ENCODE results near the gene SPRED2. TPM values are rescaled to one million over a fixed set of nuclear protein-coding genes. Genes with fewer than 3 reads are reported as not detected.

Gene SPRED2
- total and polyA plus RNA-seq, 2 donors from 2014 or later, result 8.9 to 42.3 TPM

DNA sequence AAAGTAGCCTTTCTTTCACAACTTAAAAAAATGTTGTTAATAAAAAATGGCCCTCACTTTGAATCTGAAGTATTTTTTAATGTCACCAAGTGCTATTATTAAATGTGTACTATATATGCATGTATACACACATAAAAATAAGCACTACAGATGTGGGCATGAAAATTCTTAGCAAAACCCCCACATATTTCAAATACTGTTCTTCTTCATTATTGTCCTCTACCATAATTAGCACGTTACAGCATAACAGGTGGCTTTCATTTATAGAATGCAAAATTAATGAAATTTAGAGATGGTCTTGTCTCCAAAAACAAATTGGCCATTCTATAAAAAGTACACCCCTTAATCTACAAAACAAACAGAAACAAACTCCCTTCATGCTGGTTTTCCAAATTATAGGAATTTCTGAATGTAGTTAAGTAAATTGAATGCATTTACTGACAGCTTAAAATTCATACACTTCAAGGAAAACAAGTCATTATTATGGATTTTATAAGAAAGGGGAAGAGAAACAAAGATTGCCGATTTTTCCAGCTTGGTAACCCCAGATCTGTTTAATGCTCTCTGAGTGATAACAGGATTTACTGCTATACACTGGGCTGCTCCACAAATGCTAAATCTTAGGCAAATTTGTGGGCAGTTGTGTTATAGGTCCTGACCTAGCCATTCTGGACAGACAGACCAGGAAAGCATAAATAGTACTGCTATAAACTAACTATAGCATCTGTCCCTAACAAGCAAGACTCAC, 67.2 kb downstream of the SPRED2 start:
- H3K4me1 ChIP-seq (ENCODE audit: control insufficient read depth in 2 of 3, insufficient read depth in 2 of 3, low read depth in 1 of 3, low read length in 3 of 3), result peaks cover 0 to 5% (median 5%) of the 10 kb centered on the region in 3 donors
- H3K9ac ChIP-seq (ENCODE audit: low read length in 3 of 3), result no peak overlapping the region
- DNase-seq, result peak in 1 of 5 donors; percentile 42
- no peaks in the 10 kb centered on the region for H3K36me3 ChIP-seq (ENCODE audit: control insufficient read depth in 2 of 3, insufficient read depth in 3 of 3, low read length in 3 of 3)
- H3K9me3 ChIP-seq (ENCODE audit: control insufficient read depth in 2 of 3, insufficient read depth in 1 of 3, low read length in 3 of 3), result no peaks in the 10 kb centered on the region
- no peak overlapping the region for H3K27ac ChIP-seq (ENCODE audit: low read depth in 2 of 2, low read length in 2 of 2)
- TF ChIP-seq, protein P1, sequence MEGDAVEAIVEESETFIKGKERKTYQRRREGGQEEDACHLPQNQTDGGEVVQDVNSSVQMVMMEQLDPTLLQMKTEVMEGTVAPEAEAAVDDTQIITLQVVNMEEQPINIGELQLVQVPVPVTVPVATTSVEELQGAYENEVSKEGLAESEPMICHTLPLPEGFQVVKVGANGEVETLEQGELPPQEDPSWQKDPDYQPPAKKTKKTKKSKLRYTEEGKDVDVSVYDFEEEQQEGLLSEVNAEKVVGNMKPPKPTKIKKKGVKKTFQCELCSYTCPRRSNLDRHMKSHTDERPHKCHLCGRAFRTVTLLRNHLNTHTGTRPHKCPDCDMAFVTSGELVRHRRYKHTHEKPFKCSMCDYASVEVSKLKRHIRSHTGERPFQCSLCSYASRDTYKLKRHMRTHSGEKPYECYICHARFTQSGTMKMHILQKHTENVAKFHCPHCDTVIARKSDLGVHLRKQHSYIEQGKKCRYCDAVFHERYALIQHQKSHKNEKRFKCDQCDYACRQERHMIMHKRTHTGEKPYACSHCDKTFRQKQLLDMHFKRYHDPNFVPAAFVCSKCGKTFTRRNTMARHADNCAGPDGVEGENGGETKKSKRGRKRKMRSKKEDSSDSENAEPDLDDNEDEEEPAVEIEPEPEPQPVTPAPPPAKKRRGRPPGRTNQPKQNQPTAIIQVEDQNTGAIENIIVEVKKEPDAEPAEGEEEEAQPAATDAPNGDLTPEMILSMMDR (IDR thresholded peaks at IDR 0.05; ENCODE audit: borderline replicate concordance, extremely low read depth, insufficient read depth), result no peak
- intact Hi-C loops (cut with DNase I), result no loop called here
- no peak overlapping the region for H3K4me3 ChIP-seq (ENCODE audit: low read length in 3 of 3)
- FAIRE-seq, result no peak
- no peaks in the 10 kb centered on the region for H3K27me3 ChIP-seq (ENCODE audit: control insufficient read depth, insufficient read depth, low read length)

DNA sequence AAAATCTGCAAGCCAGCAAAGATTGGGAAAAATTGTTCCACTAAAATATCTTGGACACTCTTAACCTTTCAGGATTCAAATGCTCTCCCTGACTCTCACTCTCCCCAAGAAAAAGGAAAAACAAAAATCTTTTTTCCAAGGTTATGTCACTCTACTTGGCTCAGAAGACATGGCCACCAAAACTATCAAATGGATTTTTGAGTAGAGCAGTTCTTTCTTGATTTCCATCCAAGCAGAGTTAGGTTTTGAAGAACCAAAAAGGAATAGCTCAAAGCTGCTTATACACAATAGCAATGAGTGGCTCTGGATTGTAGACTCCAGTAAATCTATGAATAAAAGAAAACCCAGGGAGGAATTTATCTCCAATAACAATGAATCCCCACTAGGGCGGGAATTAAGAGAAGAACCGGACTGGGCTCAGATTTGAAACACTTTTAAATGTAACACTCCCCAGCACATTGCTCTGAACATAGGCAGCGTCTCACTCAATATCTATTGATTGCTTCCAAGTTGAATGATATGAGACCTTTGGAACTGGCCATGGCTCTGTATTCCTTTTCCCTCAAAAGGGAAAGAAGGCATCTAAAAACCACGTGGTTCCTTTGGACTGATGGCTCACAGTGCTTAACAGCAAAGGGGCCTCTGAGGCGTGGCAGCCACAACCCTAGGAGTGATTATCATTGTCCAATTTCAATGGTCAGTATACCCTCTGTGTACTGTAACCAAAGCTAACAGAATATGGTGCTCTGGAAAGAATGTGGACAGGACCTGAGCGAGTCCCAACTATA, 68.3 kb downstream of the SPRED2 start:
- H3K9ac ChIP-seq (ENCODE audit: low read length in 3 of 3), result no peak overlapping the region
- TF ChIP-seq, protein P1 (IDR thresholded peaks at IDR 0.05; ENCODE audit: borderline replicate concordance, extremely low read depth, insufficient read depth), result no peak
- intact Hi-C loops (cut with DNase I), result no loop called here
- no peak overlapping the region for H3K4me3 ChIP-seq (ENCODE audit: low read length in 3 of 3)
- H3K9me3 ChIP-seq (ENCODE audit: control insufficient read depth in 2 of 3, insufficient read depth in 1 of 3, low read length in 3 of 3), result no peaks in the 10 kb centered on the region
- DNase-seq, result no peak
- H3K4me1 ChIP-seq (ENCODE audit: control insufficient read depth in 2 of 3, insufficient read depth in 2 of 3, low read depth in 1 of 3, low read length in 3 of 3), result peaks cover 0 to 9% (median 5%) of the 10 kb centered on the region in 3 donors
- H3K27ac ChIP-seq (ENCODE audit: low read depth in 2 of 2, low read length in 2 of 2), result no peak overlapping the region
- no peaks in the 10 kb centered on the region for H3K27me3 ChIP-seq (ENCODE audit: control insufficient read depth, insufficient read depth, low read length)
- no peak for FAIRE-seq
- no peaks in the 10 kb centered on the region for H3K36me3 ChIP-seq (ENCODE audit: control insufficient read depth in 2 of 3, insufficient read depth in 3 of 3, low read length in 3 of 3)

DNA sequence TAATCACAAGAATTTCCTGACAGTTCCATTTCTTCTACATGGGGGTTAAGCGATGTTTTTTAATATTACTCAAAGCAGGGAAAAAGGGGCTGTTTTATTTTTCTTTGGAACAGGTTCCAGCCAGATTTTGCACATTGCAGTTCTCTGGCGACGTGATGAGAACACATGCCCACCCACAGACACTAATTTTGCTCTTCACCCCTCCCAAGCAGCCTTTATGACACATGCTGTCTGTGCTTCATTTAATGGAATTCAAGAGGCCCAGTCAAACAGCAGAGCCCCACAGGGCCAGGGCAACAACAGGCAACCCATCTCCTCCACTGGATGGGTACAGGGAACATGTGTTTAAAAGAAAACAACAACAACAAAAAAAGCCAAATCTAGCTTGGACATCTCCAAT, 70.8 kb downstream of the SPRED2 start:
- no peak overlapping the region for H3K27ac ChIP-seq (ENCODE audit: low read depth in 2 of 2, low read length in 2 of 2)
- no peak for DNase-seq
- FAIRE-seq, result no peak
- no peaks in the 10 kb centered on the region for H3K27me3 ChIP-seq (ENCODE audit: control insufficient read depth, insufficient read depth, low read length)
- H3K4me1 ChIP-seq (ENCODE audit: control insufficient read depth in 2 of 3, insufficient read depth in 2 of 3, low read depth in 1 of 3, low read length in 3 of 3), result peaks cover 0 to 18% (median 10%) of the 10 kb centered on the region in 3 donors
- no peak overlapping the region for H3K4me3 ChIP-seq (ENCODE audit: low read length in 3 of 3)
- H3K9me3 ChIP-seq (ENCODE audit: control insufficient read depth in 2 of 3, insufficient read depth in 1 of 3, low read length in 3 of 3), result no peaks in the 10 kb centered on the region
- H3K36me3 ChIP-seq (ENCODE audit: control insufficient read depth in 2 of 3, insufficient read depth in 3 of 3, low read length in 3 of 3), result no peaks in the 10 kb centered on the region
- no peak overlapping the region for H3K9ac ChIP-seq (ENCODE audit: low read length in 3 of 3)
- TF ChIP-seq, protein P1 (IDR thresholded peaks at IDR 0.05; ENCODE audit: borderline replicate concordance, extremely low read depth, insufficient read depth), result no peak
- intact Hi-C loops (cut with DNase I), result no loop called here
